Endothelial cell of umbilical vein (primary cell): ENCODE measurements around the gene ZNF274.

Experiments used
- CTCF ChIP-seq, 2 donors: IDR thresholded peaks; 1 replicate in 1 of 2; 2 replicates in 1 of 2; pipeline ENCODE4 v1.5.1; 2011; ENCODE audit warnings: low read length in 2 of 2, mild to moderate bottlenecking in 2 of 2, moderate library complexity in 2 of 2, control low read depth in 1 of 2, inconsistent platforms in 1 of 2, low read depth in 1 of 2; ENCODE audit not compliant: insufficient read depth in 1 of 2; ENCODE audit errors: extremely low read depth in 1 of 2
- EZH2 ChIP-seq: IDR thresholded peaks from 2 replicates; pipeline ENCODE4 v1.6.1; 2012; ENCODE audit warnings: borderline replicate concordance, low read depth, mild to moderate bottlenecking, moderate library complexity, low read length, inconsistent platforms; ENCODE audit not compliant: severe bottlenecking
- POLR2A ChIP-seq: IDR thresholded peaks from 2 replicates; pipeline ENCODE4 v1.6.1; 2012; ENCODE audit warnings: low read depth, mild to moderate bottlenecking, control low read depth, low read length
- POLR2AphosphoS5 ChIP-seq: IDR thresholded peaks from 2 replicates; pipeline ENCODE4 v1.6.1; 2012; ENCODE audit warnings: low read depth, mild to moderate bottlenecking, control low read depth, low read length, moderate library complexity; ENCODE audit not compliant: insufficient read depth

GRCh38 chr19:58213075-58213369, 30.2 kb downstream of the ZNF274 start:
- TF ChIP-seq POLR2AphosphoS5 (no peak), EZH2 (no peak), CTCF (IDR thresholded peaks at IDR 0.05; ENCODE audit: extremely low read depth in 1 of 2, insufficient read depth in 1 of 2, low read depth in 1 of 2, low read length in 2 of 2) (no peak), POLR2A (no peak)
